Aorta (tissue), 5 donors: ENCODE measurements around the gene DMRTB1. TPM values are rescaled to one million over a fixed set of nuclear protein-coding genes. Genes with fewer than 3 reads are reported as not detected.

ENCODE experiments used
- ATAC-seq: fragments of 200-7000 bp; cut with Tn5 transposase; one replicate; pipeline ENCODE4 v1.9.1; 2022; ENCODE audit warnings: moderate library complexity; ENCODE audit not compliant: low FRiP score
- DNase-seq, 2 donors: peaks; one replicate each; pipeline ENCODE4 v3.0.0-alpha.2; 2020
- H3K27ac ChIP-seq, 2 donors: one replicate each; pipeline ENCODE4 v1.5.1; 2013; ENCODE audit warnings: low read length in 2 of 2, mild to moderate bottlenecking in 2 of 2, moderate library complexity in 2 of 2, control low read depth in 1 of 2, inconsistent platforms in 1 of 2, low read depth in 1 of 2
- H3K27me3 ChIP-seq, 2 donors: one replicate each; pipeline ENCODE4 v1.6.1; 2013; ENCODE audit warnings: control low read depth in 1 of 2, low read length in 1 of 2, mild to moderate bottlenecking in 1 of 2, moderate library complexity in 1 of 2; ENCODE audit not compliant: insufficient read depth in 2 of 2, control insufficient read depth in 1 of 2
- H3K36me3 ChIP-seq, 2 donors: one replicate each; pipeline ENCODE4 v1.6.1; 2013; ENCODE audit warnings: control low read depth in 1 of 2, low read length in 1 of 2, mild to moderate bottlenecking in 1 of 2; ENCODE audit not compliant: insufficient read depth in 2 of 2, control insufficient read depth in 1 of 2
- H3K4me1 ChIP-seq, 2 donors: one replicate each; pipeline ENCODE4 v1.6.1; 2013; ENCODE audit warnings: low read length in 2 of 2, control low read depth in 1 of 2, mild to moderate bottlenecking in 1 of 2, moderate library complexity in 1 of 2; ENCODE audit not compliant: insufficient read depth in 2 of 2, control insufficient read depth in 1 of 2
- H3K4me3 ChIP-seq, 2 donors: one replicate each; pipeline ENCODE4 v1.5.1; 2013; ENCODE audit warnings: low read length in 2 of 2, control low read depth in 1 of 2, mild to moderate bottlenecking in 1 of 2
- H3K9me3 ChIP-seq: one replicate; pipeline ENCODE4 v1.6.1; 2013; ENCODE audit warnings: mild to moderate bottlenecking, low read length; ENCODE audit not compliant: control insufficient read depth
- WGBS, 2 donors: extraction: QIAGEN DNeasy Blood & Tissue Kit; methylation state at CpG; one replicate each; pipeline ENCODE4 v1.1.7; 2013; 5-methylcytosine and 5-hydroxymethylcytosine counted together
- intact Hi-C, 2 donors: fragments of 100-400 bp; cut with DNase I; formaldehyde crosslinking; loops; one replicate each; pipeline versions ENCODE4 v1.14.2 to v1.15.0; 2022
- polyA plus RNA-seq, 2 donors: library from polyadenylated mRNA; stranded (reverse); fragments of 200-250 nt; gene quantifications; one replicate each; pipeline ENCODE4 v1.2.3, GENCODE V29; 2013
- total RNA-seq, 2 donors: library from RNA; stranded (reverse); fragmentation: NEBNext Ultra II Directional; extraction: Animal tissue kit (Norgen Biotek cat#: 25700); gene quantifications; one replicate each; pipeline ENCODE4 v1.2.1, GENCODE V29; 2021
- donor health status: healthy with polysubstance abuse.
- donor health status: Bipolar disorder and iron deficiency.
- donor health status: DM: no; HTN: no; CAD: no.
- donor health status: DM: no; HTN: no; CAD: no.
- donor health status: DM: yes; HTN: yes; CAD: no.

Gene DMRTB1
- total and polyA plus RNA-seq, 4 donors: not detected

GRCh38 chr1:53485478-53486394, 26.5 kb downstream of the DMRTB1 start:
- intact Hi-C loops: loop anchor here (1.0 to 5.0 kb wide), 3 partner anchors 107 to 269 kb away; no protein-coding TSS in a partner anchor
- 21 to 23% methylated on average over 27 of the region's 27 CpGs for WGBS, 2 donors
- DNase-seq: peak; percentile 80 to 93

GRCh38 chr1:53486395-53487026, 27.3 kb downstream of the DMRTB1 start:
- Histone ChIP-seq H3K4me3 (no peak overlapping the region), H3K9me3 (peaks cover 5% of the 10 kb centered on the region), H3K27ac (no peak overlapping the region), H3K27me3 (no peaks in the 10 kb centered on the region), H3K36me3 (no peaks in the 10 kb centered on the region), H3K4me1 (no peaks in the 10 kb centered on the region)
- 86 to 89% methylated on average over 9 of the region's 9 CpGs for WGBS, 2 donors
- DNase-seq: peak in 1 of 2 donors; percentile 59
- intact Hi-C loops: loop anchor here in 1 of 2 donors (2.0 to 5.0 kb wide), 2 partner anchors 106 to 268 kb away; no protein-coding TSS in a partner anchor
- ATAC-seq: no peak

More at GRCh38 chr1:53485478-53486394, 26.5 kb downstream of the DMRTB1 start:
- H3K4me3 ChIP-seq: no peak overlapping the region
- H3K9me3 ChIP-seq: peaks cover 4% of the 10 kb centered on the region
- no peaks in the 10 kb centered on the region for H3K4me1 ChIP-seq
- H3K27ac ChIP-seq: no peak overlapping the region
- ATAC-seq: peak; percentile 80
- no peaks in the 10 kb centered on the region for H3K27me3 ChIP-seq
- H3K36me3 ChIP-seq: no peaks in the 10 kb centered on the region

- H3K36me3 ChIP-seq: no peaks in the 10 kb centered on the region
- intact Hi-C loops: no loop called here
- H3K27me3 ChIP-seq: no peaks in the 10 kb centered on the region
- H3K9me3 ChIP-seq: peaks cover 5% of the 10 kb centered on the region
- no peak for DNase-seq
- no peak for ATAC-seq
- H3K27ac ChIP-seq: no peak overlapping the region
- H3K4me3 ChIP-seq: no peak overlapping the region
- H3K4me1 ChIP-seq: no peaks in the 10 kb centered on the region
- 49 to 54% methylated on average over 3 of the region's 3 CpGs for WGBS, 2 donors
Observed at GRCh38 chr1:53490351-53490750, 31.2 kb downstream of the DMRTB1 start.

- Histone ChIP-seq H3K9me3 (no peaks in the 10 kb centered on the region), H3K4me1 (no peaks in the 10 kb centered on the region), H3K27ac (no peak overlapping the region), H3K27me3 (no peaks in the 10 kb centered on the region), H3K36me3 (no peaks in the 10 kb centered on the region), H3K4me3 (no peak overlapping the region)
- ATAC-seq (peak; percentile 74), DNase-seq (peak in 1 of 2 donors; percentile 61)
- WGBS, 2 donors: 87 to 95% methylated on average over 8 of the region's 8 CpGs
- intact Hi-C loops: no loop called here
Observed at GRCh38 chr1:53495633-53496345, 36.6 kb downstream of the DMRTB1 start.

GRCh38 chr1:53498555-53499131, 39.4 kb downstream of the DMRTB1 start:
- H3K4me1 ChIP-seq: no peaks in the 10 kb centered on the region
- intact Hi-C loops: no loop called here
- no peaks in the 10 kb centered on the region for H3K27me3 ChIP-seq
- DNase-seq (peak; percentile 42 to 64), ATAC-seq (no peak)
- H3K36me3 ChIP-seq: no peaks in the 10 kb centered on the region
- no peak overlapping the region for H3K4me3 ChIP-seq
- no peak overlapping the region for H3K27ac ChIP-seq
- no peaks in the 10 kb centered on the region for H3K9me3 ChIP-seq
- 59 to 60% methylated on average over 9 of the region's 9 CpGs for whole genome bisulfite sequencing, 2 donors

- no peak for ATAC-seq
- DNase-seq: peak in 1 of 2 donors; percentile 24
- WGBS, 2 donors: 88 to 93% methylated on average over 20 of the region's 20 CpGs
Observed at GRCh38 chr1:53499257-53500203, 40.3 kb downstream of the DMRTB1 start.

GRCh38 chr1:53500204-53501064, 41.2 kb downstream of the DMRTB1 start:
- peak in 1 of 2 donors; percentile 26 for DNase-seq
- H3K4me3 ChIP-seq: no peak overlapping the region
- H3K9me3 ChIP-seq: no peaks in the 10 kb centered on the region
- H3K36me3 ChIP-seq: no peaks in the 10 kb centered on the region
- 79 to 85% methylated on average over 29 to 34 of the region's 34 CpGs for WGBS, 2 donors
- intact Hi-C loops: no loop called here
- ATAC-seq: no peak
- H3K27ac ChIP-seq: no peak overlapping the region
- no peaks in the 10 kb centered on the region for H3K27me3 ChIP-seq
- no peaks in the 10 kb centered on the region for H3K4me1 ChIP-seq

More at GRCh38 chr1:53499257-53500203, 40.3 kb downstream of the DMRTB1 start:
- Histone ChIP-seq H3K4me3 (no peak overlapping the region), H3K27me3 (no peaks in the 10 kb centered on the region), H3K9me3 (no peaks in the 10 kb centered on the region), H3K4me1 (no peaks in the 10 kb centered on the region), H3K27ac (no peak overlapping the region), H3K36me3 (no peaks in the 10 kb centered on the region)
- intact Hi-C loops: no loop called here
